Natural killer cell (primary cell): ENCODE measurements around the gene TPP1. TPM values are rescaled to one million over a fixed set of nuclear protein-coding genes. Genes with fewer than 3 reads are reported as not detected.
A peak's percentile ranks its signal among the peaks of the same experiment; 100 is the strongest.

Source experiments
- ATAC-seq, 3 donors: fragments of 150-1000 bp in 2 of 3; fragments of 200-7000 bp in 1 of 3; cut with Tn5 transposase; 1 replicate in 1 of 3; 2 replicates in 2 of 3; pipeline ENCODE4 v1.10.0; 2021; ENCODE audit warnings: mild to moderate bottlenecking in 2 of 3, moderate library complexity in 2 of 3
- DNase-seq, 2 donors: peaks; one replicate each; pipeline versions ENCODE4 v3.0.0 to v3.0.0-alpha.2; 2013 to 2021; ENCODE audit warnings: mixed read lengths in 1 of 2
- H3K27ac ChIP-seq: one replicate; pipeline ENCODE4 v1.5.1; 2013; ENCODE audit warnings: mild to moderate bottlenecking, low read length
- H3K27me3 ChIP-seq: one replicate; pipeline ENCODE4 v1.6.1; 2013; ENCODE audit warnings: low read length; ENCODE audit not compliant: control insufficient read depth, insufficient read depth
- H3K36me3 ChIP-seq: one replicate; pipeline ENCODE4 v1.6.1; 2013; ENCODE audit warnings: low read length; ENCODE audit not compliant: control insufficient read depth, insufficient read depth
- H3K4me1 ChIP-seq: one replicate; pipeline ENCODE4 v1.6.1; 2013; ENCODE audit warnings: low read length; ENCODE audit not compliant: control insufficient read depth, insufficient read depth
- H3K4me3 ChIP-seq: one replicate; pipeline ENCODE4 v1.5.1; 2013; ENCODE audit warnings: low read length
- H3K9me3 ChIP-seq: one replicate; pipeline ENCODE4 v1.6.1; 2013; ENCODE audit warnings: low read length; ENCODE audit not compliant: control insufficient read depth, insufficient read depth
- H3K27ac Mint-ChIP-seq, 2 donors: one replicate each; pipeline ENCODE4 v1.8.0; 2022; ENCODE audit warnings: mild to moderate bottlenecking in 2 of 2, mixed read lengths in 2 of 2, moderate library complexity in 1 of 2
- H3K27me3 Mint-ChIP-seq, 2 donors: one replicate each; pipeline ENCODE4 v1.8.0; 2022; ENCODE audit warnings: low read depth in 2 of 2, mixed read lengths in 2 of 2
- H3K36me3 Mint-ChIP-seq: one replicate; pipeline ENCODE4 v1.8.0; 2022; ENCODE audit warnings: mixed read lengths
- H3K4me1 Mint-ChIP-seq, 2 donors: one replicate each; pipeline ENCODE4 v1.8.0; 2022; ENCODE audit warnings: mixed read lengths in 2 of 2
- H3K4me3 Mint-ChIP-seq: one replicate; pipeline ENCODE4 v1.8.0; 2022; ENCODE audit warnings: mild to moderate bottlenecking, moderate library complexity, mixed read lengths
- H3K9me3 Mint-ChIP-seq, 2 donors: one replicate each; pipeline ENCODE4 v1.8.0; 2022; ENCODE audit warnings: mixed read lengths in 2 of 2
- WGBS: methylation state at CpG from one replicate; pipeline ENCODE4 v1.1.7; 2013; ENCODE audit warnings: missing lambda C conversion rate; ENCODE audit not compliant: insufficient coverage; 5-methylcytosine and 5-hydroxymethylcytosine counted together
- intact Hi-C: fragments of 100-400 bp; cut with micrococcal nuclease; formaldehyde crosslinking; loops from one replicate; pipeline ENCODE4 v1.14.2; 2022
- total RNA-seq, 4 donors: library from RNA; stranded (reverse); fragments of 120-200 nt in 1 of 4; gene quantifications; one replicate each; pipeline versions ENCODE4 v1.2.3 to v1.2.4, GENCODE V29; 2013 to 2022
- TF ChIP-seq, protein P1 (sequence below): fragments of 200-600 bp; IDR thresholded peaks from one replicate; pipeline ENCODE4 v1.8.0; 2022; ENCODE audit warnings: antibody characterized with exemption

The TPP1 gene
- total RNA-seq, result 100 to 1,000 TPM; 123 to 135 (median 131) TPM
- 77.9 TPM for total RNA-seq (2013)

DNA sequence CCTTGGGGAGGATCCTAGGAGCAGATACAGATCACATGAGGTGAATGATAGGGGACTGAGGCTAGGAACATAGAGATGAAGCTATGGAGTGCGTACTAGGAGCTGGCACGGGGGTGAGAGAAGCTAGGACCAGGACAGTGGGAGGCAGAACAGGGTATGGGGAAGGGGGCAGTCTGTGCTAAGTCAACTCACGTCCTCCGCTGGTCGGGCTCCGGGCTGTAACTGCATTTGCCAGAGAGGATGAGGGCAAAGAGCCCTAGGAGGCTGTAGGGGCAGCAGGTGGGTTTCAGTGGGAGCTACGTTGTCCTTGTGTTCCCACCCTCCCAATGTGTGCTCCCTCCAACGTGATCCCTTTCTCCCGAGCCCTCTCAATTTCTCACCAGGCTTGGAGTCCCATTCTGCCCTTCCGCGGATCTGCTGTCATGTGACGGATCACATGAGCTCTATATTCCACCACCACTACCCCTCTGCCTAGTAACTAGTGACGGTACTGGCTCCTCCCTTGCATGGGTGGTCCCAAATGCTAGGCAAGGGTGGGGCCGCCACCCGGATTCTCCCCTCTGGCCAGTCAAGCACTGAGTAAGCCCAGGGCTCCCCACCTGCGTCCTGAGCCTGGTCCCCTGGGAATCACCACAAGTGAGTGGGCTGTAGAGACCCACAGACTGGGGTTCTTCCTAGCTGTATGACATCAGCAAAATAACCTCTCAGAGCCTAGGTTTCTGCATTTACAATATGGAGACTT, at the start of gene TPP1:
TSS of gene TPP1 (minus strand) at position 419 of the 742 bp plus-strand sequence. CDS start at position 397, 22 bp downstream.
- H3K27me3 ChIP-seq, result no peaks in the 10 kb centered on the region
- Mint-ChIP-seq H3K4me1 (peaks cover 0 to 8% of the 10 kb centered on the region in 2 donors), H3K9me3 (no peaks in the 10 kb centered on the region), H3K4me3 (no peak within 1 kb of the TSS), H3K27ac (no peak within 1 kb of the TSS), H3K36me3 (no peaks in the 10 kb centered on the region), H3K27me3 (no peaks in the 10 kb centered on the region)
- WGBS, result under 1% methylated on average over 16 of the region's 16 CpGs
- TF ChIP-seq, protein P1, sequence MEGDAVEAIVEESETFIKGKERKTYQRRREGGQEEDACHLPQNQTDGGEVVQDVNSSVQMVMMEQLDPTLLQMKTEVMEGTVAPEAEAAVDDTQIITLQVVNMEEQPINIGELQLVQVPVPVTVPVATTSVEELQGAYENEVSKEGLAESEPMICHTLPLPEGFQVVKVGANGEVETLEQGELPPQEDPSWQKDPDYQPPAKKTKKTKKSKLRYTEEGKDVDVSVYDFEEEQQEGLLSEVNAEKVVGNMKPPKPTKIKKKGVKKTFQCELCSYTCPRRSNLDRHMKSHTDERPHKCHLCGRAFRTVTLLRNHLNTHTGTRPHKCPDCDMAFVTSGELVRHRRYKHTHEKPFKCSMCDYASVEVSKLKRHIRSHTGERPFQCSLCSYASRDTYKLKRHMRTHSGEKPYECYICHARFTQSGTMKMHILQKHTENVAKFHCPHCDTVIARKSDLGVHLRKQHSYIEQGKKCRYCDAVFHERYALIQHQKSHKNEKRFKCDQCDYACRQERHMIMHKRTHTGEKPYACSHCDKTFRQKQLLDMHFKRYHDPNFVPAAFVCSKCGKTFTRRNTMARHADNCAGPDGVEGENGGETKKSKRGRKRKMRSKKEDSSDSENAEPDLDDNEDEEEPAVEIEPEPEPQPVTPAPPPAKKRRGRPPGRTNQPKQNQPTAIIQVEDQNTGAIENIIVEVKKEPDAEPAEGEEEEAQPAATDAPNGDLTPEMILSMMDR, result no peak
- no peaks in the 10 kb centered on the region for H3K9me3 ChIP-seq
- peak; percentile 89 to 95 for DNase-seq
- H3K27ac ChIP-seq, result peak within 1 kb of the TSS; percentile 89
- peaks cover 26% of the 10 kb centered on the region for H3K4me1 ChIP-seq
- H3K36me3 ChIP-seq, result peaks cover 24% of the 10 kb centered on the region
- ATAC-seq, result peak; percentile 89 to 97 (median 96)
- intact Hi-C loops, result loop anchor here (1.0 to 10.0 kb wide), 4 partner anchors 16 to 224 kb away; partner anchors contain the start of genes ILK, MRPL17, RRP8 and SMPD1
- peak within 1 kb of the TSS; percentile 72 for H3K4me3 ChIP-seq

GRCh38 chr11:6667733-6668374, 48.6 kb upstream of the TPP1 start:
- Histone ChIP-seq H3K27ac (peak overlapping the region; percentile 35), H3K9me3 (no peaks in the 10 kb centered on the region), H3K4me3 (no peak overlapping the region), H3K27me3 (no peaks in the 10 kb centered on the region), H3K4me1 (peaks cover 10% of the 10 kb centered on the region), H3K36me3 (no peaks in the 10 kb centered on the region)
- no peaks in the 10 kb centered on the region for H3K36me3 Mint-ChIP-seq
- H3K27me3 Mint-ChIP-seq, result peaks cover 0 to 3% of the 10 kb centered on the region in 2 donors
- TF ChIP-seq, protein P1, result peak; percentile 66
- peaks cover 10 to 14% of the 10 kb centered on the region in 2 donors for H3K4me1 Mint-ChIP-seq
- peak in 1 of 2 donors; percentile 78 for DNase-seq
- intact Hi-C loops, result loop anchor here (5.0 kb wide), 3 partner anchors 51 to 136 kb away; partner anchors contain the start of genes ILK, RRP8 and TPP1
- H3K27ac Mint-ChIP-seq, result peak overlapping the region; percentile 65 to 78
- WGBS, result 68% methylated on average over 2 of the region's 3 CpGs
- no peak overlapping the region for H3K4me3 Mint-ChIP-seq
- H3K9me3 Mint-ChIP-seq, result no peaks in the 10 kb centered on the region
- ATAC-seq, result peak; percentile 66 to 94 (median 86)

- H3K36me3 ChIP-seq, result no peaks in the 10 kb centered on the region
- H3K4me3 ChIP-seq, result no peak overlapping the region
- DNase-seq (no peak), ATAC-seq (no peak)
- 92% methylated on average over 3 of the region's 4 CpGs for WGBS
- Mint-ChIP-seq H3K27ac (peak overlapping the region in 1 of 2 donors; percentile 65), H3K36me3 (no peaks in the 10 kb centered on the region), H3K9me3 (no peaks in the 10 kb centered on the region), H3K4me3 (no peak overlapping the region), H3K27me3 (peaks cover 0 to 3% of the 10 kb centered on the region in 2 donors), H3K4me1 (peaks cover 10 to 14% of the 10 kb centered on the region in 2 donors)
- H3K27ac ChIP-seq, result no peak overlapping the region
- H3K27me3 ChIP-seq, result no peaks in the 10 kb centered on the region
- peaks cover 10% of the 10 kb centered on the region for H3K4me1 ChIP-seq
- TF ChIP-seq, protein P1, result peak; percentile 24
- intact Hi-C loops, result loop anchor here (5.0 kb wide), 3 partner anchors 49 to 134 kb away; partner anchors contain the start of genes ILK, RRP8 and TPP1
- no peaks in the 10 kb centered on the region for H3K9me3 ChIP-seq
Observed at GRCh38 chr11:6666302-6667183, 47.3 kb upstream of the TPP1 start.
